IMR-90 (cell line): Measurements from ENCODE around the gene RYR2. TPM values are rescaled to one million over a fixed set of nuclear protein-coding genes. Genes with fewer than 3 reads are reported as not detected.
"Not testable (repeated sequence)": the region's sequence is repeated elsewhere in the genome, so short reads cannot be mapped to it uniquely, and the experiment has no call there.

Experiments used
- ATAC-seq: fragments of 200-7000 bp; cut with Tn5 transposase; 2 replicates; pipeline ENCODE4 v1.9.1; 2020; ENCODE audit warnings: low read depth, mild to moderate bottlenecking, moderate library complexity
- BruUV-seq: library from RNA; stranded (reverse); fragments of 400-500 nt; replicated peaks from 2 replicates; lab custom pipeline; 2021; lab: Mats Ljungman, UMichigan
- CTCF ChIA-PET: fragments of 300-600 bp; formaldehyde crosslinking; extraction: SDS; loops from one replicate; lab custom pipeline; 2021; ENCODE audit warnings: antibody characterized with exemption; lab: Yijun Ruan, JAX
- POLR2A ChIA-PET: fragments of 300-600 bp; sonication (Branson Sonifier 250); formaldehyde crosslinking; loops from one replicate; lab custom pipeline; 2022; ENCODE audit warnings: antibody characterized with exemption; ENCODE audit not compliant: unreplicated experiment; lab: Charles Lee
- DNase-seq: peaks from one replicate; pipeline ENCODE4 v3.0.0; 2013
- H2AFZ ChIP-seq: replicated peaks from 2 replicates; pipeline ENCODE3; 2013; ENCODE audit warnings: low read length, mild to moderate bottlenecking; ENCODE audit not compliant: poor library complexity
- H2AK5ac ChIP-seq: 2 replicates; pipeline ENCODE4 v1.6.1; 2013; ENCODE audit warnings: low read depth, low read length, inconsistent platforms
- H2AK9ac ChIP-seq: replicated peaks from 2 replicates; pipeline ENCODE3; 2013; ENCODE audit warnings: mild to moderate bottlenecking, low read depth, low read length, moderate library complexity; ENCODE audit not compliant: poor library complexity
- H2BK120ac ChIP-seq: 2 replicates; pipeline ENCODE4 v1.6.1; 2013; ENCODE audit warnings: low read depth, low read length, inconsistent platforms
- H2BK15ac ChIP-seq: 3 replicates; pipeline ENCODE4 v1.6.1; 2013; ENCODE audit warnings: low read depth, low read length, inconsistent platforms
- H2BK20ac ChIP-seq: 2 replicates; pipeline ENCODE4 v1.6.1; 2013; ENCODE audit warnings: low read depth, mild to moderate bottlenecking, inconsistent platforms, low read length, moderate library complexity
- H2BK5ac ChIP-seq: 2 replicates; pipeline ENCODE4 v1.6.1; 2013; ENCODE audit warnings: mild to moderate bottlenecking, low read depth, low read length, inconsistent platforms; ENCODE audit not compliant: poor library complexity, severe bottlenecking
- H3K14ac ChIP-seq: replicated peaks from 2 replicates; pipeline ENCODE4 v1.6.1; 2013; ENCODE audit warnings: low read depth, low read length, inconsistent platforms
- H3K18ac ChIP-seq: 2 replicates; pipeline ENCODE4 v1.6.1; 2013; ENCODE audit warnings: low read depth, low read length, control low read depth
- H3K23ac ChIP-seq: 2 replicates; pipeline ENCODE4 v1.6.1; 2013; ENCODE audit warnings: low read depth, low read length, inconsistent platforms
- H3K27ac ChIP-seq: 2 replicates; pipeline ENCODE4 v1.5.1; 2013; ENCODE audit warnings: mild to moderate bottlenecking, control low read depth, low read length; ENCODE audit not compliant: insufficient read depth
- H3K27me3 ChIP-seq: 2 replicates; pipeline ENCODE4 v1.6.1; 2013; ENCODE audit warnings: low read length; ENCODE audit not compliant: control insufficient read depth, insufficient read depth
- H3K36me3 ChIP-seq: 2 replicates; pipeline ENCODE4 v1.6.1; 2013; ENCODE audit warnings: low read length, mixed read lengths; ENCODE audit not compliant: control insufficient read depth, insufficient read depth
- H3K4ac ChIP-seq: 2 replicates; pipeline ENCODE4 v1.6.1; 2013; ENCODE audit warnings: low read depth, low read length, inconsistent platforms
- H3K4me1 ChIP-seq: 2 replicates; pipeline ENCODE4 v1.6.1; 2013; ENCODE audit warnings: low read length, mixed read lengths; ENCODE audit not compliant: control insufficient read depth, insufficient read depth
- H3K4me2 ChIP-seq: 2 replicates; pipeline ENCODE4 v1.6.1; 2013; ENCODE audit warnings: low read depth, mild to moderate bottlenecking, control low read depth, low read length, moderate library complexity
- H3K4me3 ChIP-seq: 2 replicates; pipeline ENCODE4 v1.5.1; 2013; ENCODE audit warnings: low read depth, mild to moderate bottlenecking, control low read depth, low read length, moderate library complexity; ENCODE audit not compliant: insufficient read depth
- H3K56ac ChIP-seq: 2 replicates; pipeline ENCODE4 v1.6.1; 2013; ENCODE audit warnings: low read length, inconsistent platforms; ENCODE audit not compliant: insufficient read depth; ENCODE audit errors: extremely low read depth
- H3K79me1 ChIP-seq, 2 experiments: 2 replicates each; pipeline ENCODE4 v1.6.1; 2013; ENCODE audit warnings: low read length in 2 of 2, inconsistent platforms in 1 of 2, low read depth in 1 of 2
- H3K9ac ChIP-seq: 2 replicates; pipeline ENCODE4 v1.6.1; 2013; ENCODE audit warnings: low read depth, low read length, control low read depth
- H3K9me1 ChIP-seq: 2 replicates; pipeline ENCODE4 v1.6.1; 2013; ENCODE audit warnings: low read length, inconsistent platforms; ENCODE audit not compliant: insufficient read depth
- H3K9me3 ChIP-seq: 2 replicates; pipeline ENCODE4 v1.6.1; 2013; ENCODE audit warnings: low read length; ENCODE audit not compliant: control insufficient read depth, insufficient read depth
- H4K20me1 ChIP-seq: 2 replicates; pipeline ENCODE4 v1.6.1; 2013; ENCODE audit warnings: low read length, inconsistent platforms; ENCODE audit not compliant: insufficient read depth
- H4K5ac ChIP-seq: 2 replicates; pipeline ENCODE4 v1.6.1; 2013; ENCODE audit warnings: mild to moderate bottlenecking, low read depth, low read length, control low read depth
- H4K8ac ChIP-seq, 2 experiments: 2 replicates each; pipeline ENCODE4 v1.6.1; 2013; ENCODE audit warnings: low read depth in 2 of 2, low read length in 2 of 2, control low read depth in 1 of 2, inconsistent platforms in 1 of 2
- H4K91ac ChIP-seq: 2 replicates; pipeline ENCODE4 v1.6.1; 2013; ENCODE audit warnings: low read depth, low read length, inconsistent platforms; ENCODE audit not compliant: insufficient read depth
- WGBS, 2 experiments: methylation state at CpG; one replicate each; pipeline versions ENCODE4 v1.1.5 to v1.1.7; 2013; ENCODE audit warnings: missing lambda C conversion rate in 2 of 2; ENCODE audit not compliant: insufficient read length in 1 of 2; ENCODE audit errors: extremely low coverage in 2 of 2; 5-methylcytosine and 5-hydroxymethylcytosine counted together
- dilution Hi-C: fragments of 300-500 bp; cut with HindIII; formaldehyde crosslinking; loops from one replicate; pipeline ENCODE4 v1.14.3; 2018; ENCODE audit warnings: low sequenced_read_pairs; ENCODE audit not compliant: unreplicated experiment
- in situ Hi-C: fragments of 300-500 bp; cut with MboI; formaldehyde crosslinking; loops from 3 replicates; pipeline ENCODE4 v1.14.3; 2019; ENCODE audit warnings: low sequenced_read_pairs, inconsistent platforms, mixed read lengths
- intact Hi-C: fragments of 100-400 bp; cut with micrococcal nuclease; formaldehyde crosslinking; loops from 2 replicates; pipeline ENCODE4 v1.10.0; 2022
- polyA plus RNA-seq, 3 experiments: library from polyadenylated mRNA; depleted of rRNA; stranded (reverse); fragments of >200 nt; gene quantifications; 2 replicates each; pipeline ENCODE4 v1.2.3, GENCODE V29; 2012; ENCODE audit warnings: low replicate concordance in 1 of 3
- total RNA-seq: library from RNA; depleted of rRNA; stranded (reverse); fragments of >200 nt; gene quantifications from 2 replicates; pipeline ENCODE4 v1.2.3, GENCODE V29; 2012

The RYR2 gene
- total and polyA plus RNA-seq, 2 of the 4 experiments (the other 2 are of a cell fraction): not detected

DNA sequence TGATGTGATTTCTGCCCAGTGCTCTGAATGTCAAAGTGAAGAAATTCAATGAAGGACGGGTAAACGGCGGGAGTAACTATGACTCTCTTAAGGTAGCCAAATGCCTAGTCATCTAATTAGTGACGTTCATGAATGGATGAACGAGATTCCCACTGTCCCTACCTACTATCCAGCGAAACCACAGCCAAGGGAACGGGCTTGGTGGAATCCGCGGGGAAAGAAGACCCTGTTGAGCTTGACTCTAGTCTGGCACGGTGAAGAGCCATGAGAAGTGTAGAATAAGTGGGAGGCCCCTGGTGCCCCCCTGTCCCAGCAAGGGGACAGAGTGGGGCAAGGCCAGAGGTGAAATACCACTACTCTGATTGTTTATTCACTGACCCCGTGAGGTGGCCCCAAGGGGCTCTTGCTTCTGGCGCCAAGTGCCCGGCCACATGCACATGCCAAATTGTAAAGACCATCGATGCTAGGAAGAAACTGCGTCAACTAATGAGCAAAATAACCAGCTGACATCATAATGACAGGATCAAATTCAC, 561.1 kb downstream of the RYR2 start:
- H3K4ac ChIP-seq, H3K36me3 ChIP-seq, ATAC-seq, H3K56ac ChIP-seq, H3K27ac ChIP-seq, POLR2A ChIA-PET, H2AFZ ChIP-seq, H2BK120ac ChIP-seq, H2BK20ac ChIP-seq, H3K79me1 ChIP-seq, H2AK5ac ChIP-seq, H3K18ac ChIP-seq, H2AK9ac ChIP-seq, H3K9me3 ChIP-seq, H3K27me3 ChIP-seq, H3K23ac ChIP-seq, dilution Hi-C loops, H4K20me1 ChIP-seq, H4K91ac ChIP-seq, intact Hi-C loops, BruUV-seq, H4K5ac ChIP-seq, H3K4me2 ChIP-seq, H3K9ac ChIP-seq, CTCF ChIA-PET, H3K4me1 ChIP-seq, in situ Hi-C loops, H3K4me3 ChIP-seq, H2BK5ac ChIP-seq, H2BK15ac ChIP-seq, H3K14ac ChIP-seq, H4K8ac ChIP-seq, H3K9me1 ChIP-seq: not testable (repeated sequence)
- no CpG with 5 or more reads among the region's 15 CpGs for WGBS, 2 experiments
- peak; percentile 6 for DNase-seq
